GM21529 (cell line): ENCODE data around the gene IFI27.

ENCODE experiments used
- ATAC-seq: cut with Tn5 transposase; IDR thresholded peaks from one replicate; pipeline ENCODE4 v1.9.1; 2021; ENCODE audit not compliant: unreplicated experiment

Gene IFI27

GRCh38 chr14:94102768-94103482, 7.6 kb upstream of the IFI27 start:
- ATAC-seq, result no peak

- ATAC-seq, result no peak
Observed at GRCh38 chr14:94103554-94104150, 6.9 kb upstream of the IFI27 start.

GRCh38 chr14:94104731-94105130, 5.8 kb upstream of the IFI27 start:
- ATAC-seq, result no peak

GRCh38 chr14:94109915-94110250, 653 bp upstream of the IFI27 start:
- no peak for ATAC-seq

- no peak for ATAC-seq
Observed at GRCh38 chr14:94111276-94112095, 950 bp downstream of the IFI27 start.

- no peak for ATAC-seq
Observed at GRCh38 chr14:94112513-94113063, 2.1 kb downstream of the IFI27 start.

GRCh38 chr14:94113073-94113472, 2.5 kb downstream of the IFI27 start:
- ATAC-seq, result no peak

GRCh38 chr14:94113490-94113889, 3.0 kb downstream of the IFI27 start:
- ATAC-seq, result no peak

GRCh38 chr14:94113908-94114588, 3.5 kb downstream of the IFI27 start:
- no peak for ATAC-seq

GRCh38 chr14:94114589-94115057, 4.1 kb downstream of the IFI27 start:
- ATAC-seq, result no peak

- ATAC-seq, result no peak
Observed at GRCh38 chr14:94115058-94115591, 4.6 kb downstream of the IFI27 start.

- no peak for ATAC-seq
Observed at GRCh38 chr14:94115631-94116030, 5.1 kb downstream of the IFI27 start.

GRCh38 chr14:94116701-94117100, 6.2 kb downstream of the IFI27 start:
- ATAC-seq, result no peak

GRCh38 chr14:94117856-94118255, 7.3 kb downstream of the IFI27 start:
- no peak for ATAC-seq

- no peak for ATAC-seq
Observed at GRCh38 chr14:94119071-94119470, 8.5 kb downstream of the IFI27 start.

- no peak for ATAC-seq
Observed at GRCh38 chr14:94120667-94121340, 10.3 kb downstream of the IFI27 start.

- no peak for ATAC-seq
Observed at GRCh38 chr14:94121485-94121884, 10.9 kb downstream of the IFI27 start.

- no peak for ATAC-seq
Observed at GRCh38 chr14:94122438-94122837, 11.9 kb downstream of the IFI27 start.

GRCh38 chr14:94123296-94123695, 12.8 kb downstream of the IFI27 start:
- ATAC-seq, result no peak

GRCh38 chr14:94123868-94124267, 13.3 kb downstream of the IFI27 start:
- no peak for ATAC-seq
